Fibroblast of the aortic adventitia (primary cell): ENCODE data around the gene DAZAP2. TPM values are rescaled to one million over a fixed set of nuclear protein-coding genes. Genes with fewer than 3 reads are reported as not detected.
"Not testable (repeated sequence)": the region's sequence is repeated elsewhere in the genome, so short reads cannot be mapped to it uniquely, and the experiment has no call there.

Experiments used
- DNase-seq: peaks from one replicate; pipeline ENCODE4 v3.0.0-alpha.2; 2010; ENCODE audit warnings: low read depth
- H3K4me3 ChIP-seq: 2 replicates; pipeline ENCODE4 v1.5.1; 2011; ENCODE audit warnings: low read depth, mild to moderate bottlenecking, control low read depth, low read length, moderate library complexity
- total RNA-seq: library from RNA; depleted of rRNA; stranded (reverse); fragments of >200 nt; gene quantifications from 2 replicates; pipeline ENCODE4 v1.2.3, GENCODE V29; 2012; ENCODE audit warnings: low replicate concordance
- TF ChIP-seq, protein P1 (sequence below): IDR thresholded peaks from 2 replicates; pipeline ENCODE4 v1.5.1; 2011; ENCODE audit warnings: mild to moderate bottlenecking, low read length, control low read depth, inconsistent platforms; ENCODE audit not compliant: insufficient read depth

DAZAP2 gene
- total RNA-seq, 1 donor: 125 TPM

DNA sequence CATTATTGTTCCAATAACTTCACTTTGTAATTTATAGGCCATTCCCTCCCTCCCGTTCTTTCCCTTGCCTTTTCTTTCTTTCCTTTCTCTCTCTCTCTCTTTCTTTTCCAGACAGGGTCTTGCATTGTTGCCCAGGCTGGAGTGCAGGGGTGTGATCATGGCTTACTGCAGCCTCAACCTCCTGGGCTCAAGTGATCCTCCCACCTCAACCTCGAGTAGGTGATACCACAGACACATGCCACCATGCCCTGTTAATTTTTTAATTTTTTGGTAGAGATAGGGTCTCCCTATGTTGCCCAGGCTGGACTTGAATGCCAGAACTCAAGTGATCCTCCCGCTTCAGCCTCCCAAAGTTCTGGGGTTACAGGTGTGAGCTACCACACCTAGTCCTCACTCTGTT lies 14.0 kb upstream of the DAZAP2 start:
- DNase-seq: no peak
- TF ChIP-seq, protein P1, sequence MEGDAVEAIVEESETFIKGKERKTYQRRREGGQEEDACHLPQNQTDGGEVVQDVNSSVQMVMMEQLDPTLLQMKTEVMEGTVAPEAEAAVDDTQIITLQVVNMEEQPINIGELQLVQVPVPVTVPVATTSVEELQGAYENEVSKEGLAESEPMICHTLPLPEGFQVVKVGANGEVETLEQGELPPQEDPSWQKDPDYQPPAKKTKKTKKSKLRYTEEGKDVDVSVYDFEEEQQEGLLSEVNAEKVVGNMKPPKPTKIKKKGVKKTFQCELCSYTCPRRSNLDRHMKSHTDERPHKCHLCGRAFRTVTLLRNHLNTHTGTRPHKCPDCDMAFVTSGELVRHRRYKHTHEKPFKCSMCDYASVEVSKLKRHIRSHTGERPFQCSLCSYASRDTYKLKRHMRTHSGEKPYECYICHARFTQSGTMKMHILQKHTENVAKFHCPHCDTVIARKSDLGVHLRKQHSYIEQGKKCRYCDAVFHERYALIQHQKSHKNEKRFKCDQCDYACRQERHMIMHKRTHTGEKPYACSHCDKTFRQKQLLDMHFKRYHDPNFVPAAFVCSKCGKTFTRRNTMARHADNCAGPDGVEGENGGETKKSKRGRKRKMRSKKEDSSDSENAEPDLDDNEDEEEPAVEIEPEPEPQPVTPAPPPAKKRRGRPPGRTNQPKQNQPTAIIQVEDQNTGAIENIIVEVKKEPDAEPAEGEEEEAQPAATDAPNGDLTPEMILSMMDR: no peak
- no peak overlapping the region for H3K4me3 ChIP-seq

GRCh38 chr12:51225234-51225633 lies 13.4 kb upstream of the DAZAP2 start:
- DNase-seq: no peak
- TF ChIP-seq, protein P1: no peak
- H3K4me3 ChIP-seq: no peak overlapping the region

DNA sequence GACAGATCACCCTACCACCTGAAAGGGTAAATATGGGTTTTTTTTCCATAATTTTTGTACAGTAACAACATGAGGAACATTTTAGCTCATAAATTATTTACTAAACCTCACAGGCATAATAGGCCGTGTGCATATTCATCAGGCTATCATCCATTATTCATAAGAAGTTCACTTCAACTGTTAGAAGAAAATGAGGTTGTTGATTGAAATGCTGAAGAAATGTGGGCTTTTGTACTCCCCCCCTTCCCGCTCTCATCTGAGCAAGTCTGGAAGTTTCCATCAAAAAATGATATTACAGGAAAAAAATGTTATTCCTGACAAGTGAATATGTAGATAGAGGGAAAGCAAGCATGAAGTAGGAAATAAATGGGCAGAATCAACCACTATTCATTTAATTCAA lies 12.9 kb upstream of the DAZAP2 start:
- H3K4me3 ChIP-seq: no peak overlapping the region
- TF ChIP-seq, protein P1: no peak
- DNase-seq: no peak

- H3K4me3 ChIP-seq, DNase-seq: not testable (repeated sequence)
Measured at GRCh38 chr12:51227112-51227511, 11.5 kb upstream of the DAZAP2 start.

DNA sequence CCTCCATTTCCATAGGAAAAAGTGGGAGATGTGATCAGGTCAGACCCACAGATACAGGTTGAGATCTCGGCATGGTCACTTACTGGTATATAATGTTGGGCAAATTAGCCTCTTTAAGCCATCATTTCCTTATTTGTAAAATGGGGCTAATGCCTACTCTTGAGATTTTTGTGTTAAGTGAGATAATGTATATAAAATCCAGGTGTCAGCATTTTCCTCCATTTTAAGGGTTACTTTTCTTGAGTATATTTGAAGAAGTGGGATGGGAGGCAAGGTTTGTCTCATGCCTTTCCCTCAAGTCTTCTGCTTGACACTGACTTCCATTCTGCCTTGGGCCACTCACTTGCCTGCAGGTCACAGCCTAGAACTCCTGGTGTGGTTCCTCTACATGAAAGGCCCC lies 10.7 kb upstream of the DAZAP2 start:
- DNase-seq: no peak
- H3K4me3 ChIP-seq: no peak overlapping the region
- TF ChIP-seq, protein P1: no peak

DNA sequence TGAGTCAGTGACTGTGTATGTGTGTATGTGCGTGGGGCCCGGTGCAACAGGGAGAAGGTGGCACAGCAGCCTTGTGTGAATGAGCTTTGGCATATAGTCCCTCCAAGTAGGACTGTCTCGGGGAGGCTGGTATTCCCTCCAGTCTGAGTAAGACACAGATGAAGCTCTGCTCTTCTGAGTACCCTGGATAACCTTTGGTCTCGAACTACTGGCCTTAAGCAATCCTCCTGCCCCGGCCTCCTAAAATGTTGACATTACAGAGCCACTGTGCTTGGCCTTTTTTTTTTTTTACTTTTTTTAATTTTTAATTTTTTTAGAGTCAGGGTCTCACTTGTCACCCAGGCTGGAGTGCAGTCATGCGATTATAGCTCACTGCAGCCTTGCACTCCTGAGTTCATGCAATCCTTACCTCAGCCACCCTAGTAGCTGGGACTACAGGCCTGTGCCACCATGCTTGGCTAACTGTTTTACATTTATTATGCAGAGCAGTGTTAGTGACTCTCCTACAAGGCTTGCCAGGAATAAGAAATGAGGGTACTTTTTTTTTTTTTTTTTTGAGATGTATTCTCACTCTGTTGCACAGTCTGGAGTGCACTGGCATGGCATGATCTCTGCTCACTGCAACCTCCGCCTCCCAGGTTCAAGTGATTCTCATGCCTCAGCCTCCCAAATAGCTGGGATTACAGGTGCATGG lies 9.4 kb upstream of the DAZAP2 start:
- TF ChIP-seq, protein P1: no peak
- no peak for DNase-seq
- H3K4me3 ChIP-seq: no peak overlapping the region

GRCh38 chr12:51232642-51233041 lies 6.0 kb upstream of the DAZAP2 start:
- TF ChIP-seq, protein P1: no peak
- H3K4me3 ChIP-seq: no peak overlapping the region
- DNase-seq: no peak
